ENCODE results near the gene IQCB1. TPM values are rescaled to one million over a fixed set of nuclear protein-coding genes. Genes with fewer than 3 reads are reported as not detected.

Gene IQCB1
- total RNA-seq, 1 donor: 15.9 TPM

DNA sequence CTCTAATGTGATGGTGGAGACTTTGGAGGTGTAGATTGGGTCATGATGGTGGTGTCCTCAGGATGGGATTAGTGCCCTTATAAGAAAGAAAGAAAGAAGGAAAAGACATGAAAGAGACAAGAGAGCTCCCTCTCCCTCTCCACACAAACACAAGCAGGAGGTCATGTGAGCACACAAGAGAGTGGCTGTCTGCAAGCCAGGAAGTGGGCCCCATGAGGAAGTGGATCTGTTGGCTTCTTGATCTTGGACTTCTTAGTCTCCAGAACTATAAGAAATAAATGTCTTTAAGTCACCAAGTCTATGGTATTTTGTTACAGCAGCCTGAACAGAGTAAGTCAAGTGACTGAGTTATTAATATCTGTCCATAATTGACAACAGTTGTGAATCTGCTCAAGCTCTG, 17.1 kb downstream of the IQCB1 start:
- no peaks in the 10 kb centered on the region for H3K4me1 ChIP-seq (ENCODE audit: insufficient read depth, low read length)
- peaks cover 18% of the 10 kb centered on the region for H3K79me2 ChIP-seq (ENCODE audit: insufficient read depth, low read length)
- H2AFZ ChIP-seq (ENCODE audit: low read length): no peak overlapping the region
- H4K20me1 ChIP-seq (ENCODE audit: insufficient read depth, low read length): no peaks in the 10 kb centered on the region
- no peak overlapping the region for H3K4me3 ChIP-seq (ENCODE audit: insufficient read depth, low read length)
- DNase-seq (ENCODE audit: insufficient read length, low spot score, missing footprints): no peak
- TF ChIP-seq, protein P1, sequence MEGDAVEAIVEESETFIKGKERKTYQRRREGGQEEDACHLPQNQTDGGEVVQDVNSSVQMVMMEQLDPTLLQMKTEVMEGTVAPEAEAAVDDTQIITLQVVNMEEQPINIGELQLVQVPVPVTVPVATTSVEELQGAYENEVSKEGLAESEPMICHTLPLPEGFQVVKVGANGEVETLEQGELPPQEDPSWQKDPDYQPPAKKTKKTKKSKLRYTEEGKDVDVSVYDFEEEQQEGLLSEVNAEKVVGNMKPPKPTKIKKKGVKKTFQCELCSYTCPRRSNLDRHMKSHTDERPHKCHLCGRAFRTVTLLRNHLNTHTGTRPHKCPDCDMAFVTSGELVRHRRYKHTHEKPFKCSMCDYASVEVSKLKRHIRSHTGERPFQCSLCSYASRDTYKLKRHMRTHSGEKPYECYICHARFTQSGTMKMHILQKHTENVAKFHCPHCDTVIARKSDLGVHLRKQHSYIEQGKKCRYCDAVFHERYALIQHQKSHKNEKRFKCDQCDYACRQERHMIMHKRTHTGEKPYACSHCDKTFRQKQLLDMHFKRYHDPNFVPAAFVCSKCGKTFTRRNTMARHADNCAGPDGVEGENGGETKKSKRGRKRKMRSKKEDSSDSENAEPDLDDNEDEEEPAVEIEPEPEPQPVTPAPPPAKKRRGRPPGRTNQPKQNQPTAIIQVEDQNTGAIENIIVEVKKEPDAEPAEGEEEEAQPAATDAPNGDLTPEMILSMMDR (IDR thresholded peaks at IDR 0.05; ENCODE audit: extremely low read depth, low read depth, low read length): no peak
- no peaks in the 10 kb centered on the region for H3K9me3 ChIP-seq (ENCODE audit: low read depth, low read length)
- H3K36me3 ChIP-seq (ENCODE audit: insufficient read depth, low read length): peaks cover 11% of the 10 kb centered on the region
- no peak overlapping the region for H3K27ac ChIP-seq (ENCODE audit: low read depth, low read length)
- no peak overlapping the region for H3K4me2 ChIP-seq (ENCODE audit: insufficient read depth, low read length)
- no peaks in the 10 kb centered on the region for H3K27me3 ChIP-seq (ENCODE audit: insufficient read depth, low read length)

DNA sequence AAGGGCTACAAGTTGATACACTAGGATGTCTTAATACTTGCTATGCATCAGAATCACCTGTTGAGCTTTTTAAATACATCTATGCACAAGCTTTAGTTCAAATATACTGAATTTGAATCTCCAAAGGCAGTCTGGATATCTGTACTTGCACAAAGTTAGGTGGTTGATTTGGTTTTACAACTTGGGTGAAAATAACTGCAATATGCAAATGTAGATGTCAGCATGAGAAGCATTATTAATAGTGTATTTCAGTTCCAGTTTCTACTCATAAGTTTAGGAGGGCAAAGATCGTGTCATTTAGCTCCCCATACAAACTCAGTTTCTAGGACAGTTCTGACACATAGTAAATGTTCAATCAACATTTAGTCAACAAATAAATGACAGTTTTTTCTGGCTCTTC, 25.6 kb downstream of the IQCB1 start:
- Histone ChIP-seq H4K20me1 (ENCODE audit: insufficient read depth, low read length) (no peaks in the 10 kb centered on the region), H3K27me3 (ENCODE audit: insufficient read depth, low read length) (no peaks in the 10 kb centered on the region), H3K9me3 (ENCODE audit: low read depth, low read length) (no peaks in the 10 kb centered on the region), H3K27ac (ENCODE audit: low read depth, low read length) (no peak overlapping the region), H3K4me3 (ENCODE audit: insufficient read depth, low read length) (no peak overlapping the region), H3K4me2 (ENCODE audit: insufficient read depth, low read length) (no peak overlapping the region), H3K36me3 (ENCODE audit: insufficient read depth, low read length) (peaks cover 18% of the 10 kb centered on the region), H2AFZ (ENCODE audit: low read length) (no peak overlapping the region), H3K4me1 (ENCODE audit: insufficient read depth, low read length) (no peaks in the 10 kb centered on the region), H3K79me2 (ENCODE audit: insufficient read depth, low read length) (peaks cover 3% of the 10 kb centered on the region)
- DNase-seq (ENCODE audit: insufficient read length, low spot score, missing footprints): no peak
- TF ChIP-seq, protein P1 (IDR thresholded peaks at IDR 0.05; ENCODE audit: extremely low read depth, low read depth, low read length): no peak

DNA sequence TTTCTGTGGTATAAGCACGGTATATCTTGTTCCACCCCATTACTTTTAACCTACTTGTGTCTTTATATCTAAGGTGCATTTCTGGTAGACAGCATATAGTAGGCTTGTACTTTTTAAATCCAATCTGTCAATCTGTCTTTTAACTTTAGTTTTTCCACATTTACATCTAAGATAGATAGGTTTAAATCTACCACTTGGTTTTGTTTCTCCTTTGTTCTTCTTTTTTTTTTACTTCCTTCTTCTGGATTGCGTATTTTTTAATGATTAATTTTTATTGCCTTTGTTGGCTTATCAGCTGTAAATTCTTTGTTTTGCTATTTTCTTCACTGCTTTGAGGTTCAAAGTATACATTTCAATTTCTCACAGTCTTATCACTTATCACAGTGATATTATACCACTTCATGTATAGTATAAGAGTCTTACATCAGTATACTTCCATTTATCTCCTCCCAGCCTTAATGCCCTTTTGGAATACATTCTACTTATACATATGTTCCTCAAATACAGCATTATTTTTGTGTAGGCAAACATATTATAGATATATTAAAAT, 31.0 kb downstream of the IQCB1 start:
- H3K27me3 ChIP-seq (ENCODE audit: insufficient read depth, low read length): no peaks in the 10 kb centered on the region
- H3K79me2 ChIP-seq (ENCODE audit: insufficient read depth, low read length): no peaks in the 10 kb centered on the region
- no peaks in the 10 kb centered on the region for H3K4me1 ChIP-seq (ENCODE audit: insufficient read depth, low read length)
- H3K4me2 ChIP-seq (ENCODE audit: insufficient read depth, low read length): no peak overlapping the region
- no peak overlapping the region for H2AFZ ChIP-seq (ENCODE audit: low read length)
- H3K9me3 ChIP-seq (ENCODE audit: low read depth, low read length): no peaks in the 10 kb centered on the region
- no peak overlapping the region for H3K4me3 ChIP-seq (ENCODE audit: insufficient read depth, low read length)
- peaks cover 11% of the 10 kb centered on the region for H3K36me3 ChIP-seq (ENCODE audit: insufficient read depth, low read length)
- DNase-seq (ENCODE audit: insufficient read length, low spot score, missing footprints): no peak
- no peaks in the 10 kb centered on the region for H4K20me1 ChIP-seq (ENCODE audit: insufficient read depth, low read length)
- H3K27ac ChIP-seq (ENCODE audit: low read depth, low read length): no peak overlapping the region
- TF ChIP-seq, protein P1 (IDR thresholded peaks at IDR 0.05; ENCODE audit: extremely low read depth, low read depth, low read length): no peak

DNA sequence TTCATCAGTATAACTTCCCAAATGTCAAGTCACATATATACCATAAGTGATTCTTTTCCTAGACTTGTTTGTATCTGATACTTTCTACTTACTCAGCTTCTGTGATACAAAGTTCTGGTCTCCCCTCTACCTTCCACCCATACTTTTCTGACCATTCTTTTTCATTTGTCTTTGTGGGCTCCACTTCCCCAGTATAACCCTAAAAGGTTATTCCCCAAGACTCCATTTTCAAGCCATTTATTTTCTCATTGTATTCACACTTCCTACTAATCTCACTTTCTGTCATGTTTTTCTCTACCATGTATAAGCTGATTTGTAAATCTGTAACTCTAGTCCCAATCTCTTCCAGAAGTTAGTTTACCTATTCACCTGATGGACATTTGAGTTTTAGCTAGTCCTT, 34.0 kb downstream of the IQCB1 start:
- Histone ChIP-seq H3K4me1 (ENCODE audit: insufficient read depth, low read length) (no peaks in the 10 kb centered on the region), H3K9me3 (ENCODE audit: low read depth, low read length) (no peaks in the 10 kb centered on the region), H3K79me2 (ENCODE audit: insufficient read depth, low read length) (no peaks in the 10 kb centered on the region), H2AFZ (ENCODE audit: low read length) (no peak overlapping the region), H3K27ac (ENCODE audit: low read depth, low read length) (no peak overlapping the region), H3K27me3 (ENCODE audit: insufficient read depth, low read length) (no peaks in the 10 kb centered on the region), H3K4me3 (ENCODE audit: insufficient read depth, low read length) (no peak overlapping the region), H3K36me3 (ENCODE audit: insufficient read depth, low read length) (no peaks in the 10 kb centered on the region), H4K20me1 (ENCODE audit: insufficient read depth, low read length) (no peaks in the 10 kb centered on the region), H3K4me2 (ENCODE audit: insufficient read depth, low read length) (no peak overlapping the region)
- TF ChIP-seq, protein P1 (IDR thresholded peaks at IDR 0.05; ENCODE audit: extremely low read depth, low read depth, low read length): no peak
- DNase-seq (ENCODE audit: insufficient read length, low spot score, missing footprints): no peak

All from osteoblast (primary cell).